Activated CD4-positive, alpha-beta T cell treated with anti-CD3 and anti-CD28 coated beads for 48 hours (primary cell): ENCODE measurements around the gene LIMCH1.
"Not testable (repeated sequence)": the region's sequence is repeated elsewhere in the genome, so short reads cannot be mapped to it uniquely, and the experiment has no call there.

Experiments
- DNase-seq: peaks from one replicate; pipeline ENCODE4 v3.0.0-alpha.2; 2020

Gene LIMCH1

GRCh38 chr4:41538017-41538733 is at the start of gene LIMCH1:
TSS of gene LIMCH1 (plus strand) at chr4:41538157. CDS start at chr4:41605996, 67,839 bp downstream.
- DNase-seq = no peak

GRCh38 chr4:41491081-41491576 is 46.8 kb upstream of the LIMCH1 start:
- DNase-seq = not testable (repeated sequence)

GRCh38 chr4:41496977-41497376 is 41.0 kb upstream of the LIMCH1 start:
- no peak for DNase-seq

GRCh38 chr4:41498177-41498576 is 39.8 kb upstream of the LIMCH1 start:
- no peak for DNase-seq

GRCh38 chr4:41504167-41504818 is 33.7 kb upstream of the LIMCH1 start:
- no peak for DNase-seq

- no peak for DNase-seq
Observed at GRCh38 chr4:41505161-41505661, 32.7 kb upstream of the LIMCH1 start.

GRCh38 chr4:41506130-41506529 is 31.8 kb upstream of the LIMCH1 start:
- DNase-seq = no peak

- no peak for DNase-seq
Observed at GRCh38 chr4:41507291-41507947, 30.5 kb upstream of the LIMCH1 start.

GRCh38 chr4:41509451-41509866 is 28.5 kb upstream of the LIMCH1 start:
- no peak for DNase-seq

- no peak for DNase-seq
Observed at GRCh38 chr4:41510179-41510578, 27.8 kb upstream of the LIMCH1 start.

GRCh38 chr4:41512136-41512535 is 25.8 kb upstream of the LIMCH1 start:
- DNase-seq = no peak

GRCh38 chr4:41512596-41512995 is 25.4 kb upstream of the LIMCH1 start:
- DNase-seq = no peak

GRCh38 chr4:41514169-41514568 is 23.8 kb upstream of the LIMCH1 start:
- no peak for DNase-seq

GRCh38 chr4:41514766-41515481 is 23.0 kb upstream of the LIMCH1 start:
- DNase-seq = no peak

GRCh38 chr4:41517121-41517520 is 20.8 kb upstream of the LIMCH1 start:
- no peak for DNase-seq

GRCh38 chr4:41517747-41518146 is 20.2 kb upstream of the LIMCH1 start:
- no peak for DNase-seq

GRCh38 chr4:41524425-41524824 is 13.5 kb upstream of the LIMCH1 start:
- DNase-seq = no peak

- DNase-seq = no peak
Observed at GRCh38 chr4:41525129-41525528, 12.8 kb upstream of the LIMCH1 start.

GRCh38 chr4:41526628-41527027 is 11.3 kb upstream of the LIMCH1 start:
- DNase-seq = no peak

GRCh38 chr4:41528512-41529205 is 9.3 kb upstream of the LIMCH1 start:
- no peak for DNase-seq

GRCh38 chr4:41530741-41531140 is 7.2 kb upstream of the LIMCH1 start:
- no peak for DNase-seq

- DNase-seq = no peak
Observed at GRCh38 chr4:41532336-41532735, 5.6 kb upstream of the LIMCH1 start.
